IPS-15b (cell line): Measurements from ENCODE around the gene CCDC86.
A peak's percentile ranks its signal among the peaks of the same experiment; 100 is the strongest.

Experiments
- H3K27me3 ChIP-seq: one replicate; pipeline ENCODE4 v1.6.1; 2013; ENCODE audit warnings: low read length; ENCODE audit not compliant: control insufficient read depth, insufficient read depth
- H3K36me3 ChIP-seq: one replicate; pipeline ENCODE4 v1.6.1; 2013; ENCODE audit warnings: low read length; ENCODE audit not compliant: control insufficient read depth, insufficient read depth
- H3K4me1 ChIP-seq: one replicate; pipeline ENCODE4 v1.6.1; 2013; ENCODE audit warnings: mild to moderate bottlenecking, low read length; ENCODE audit not compliant: control insufficient read depth, insufficient read depth
- H3K4me3 ChIP-seq: one replicate; pipeline ENCODE4 v1.5.1; 2013; ENCODE audit warnings: low read depth, low read length
- H3K9ac ChIP-seq: one replicate; pipeline ENCODE4 v1.6.1; 2013; ENCODE audit warnings: low read depth, mild to moderate bottlenecking, low read length
- H3K9me3 ChIP-seq: one replicate; pipeline ENCODE4 v1.6.1; 2013; ENCODE audit warnings: mild to moderate bottlenecking, low read length; ENCODE audit not compliant: control insufficient read depth, insufficient read depth

CCDC86 gene

GRCh38 chr11:60847896-60848295 lies 6.0 kb downstream of the CCDC86 start:
- Histone ChIP-seq H3K4me3 (no peak overlapping the region), H3K4me1 (peaks cover 10% of the 10 kb centered on the region), H3K9me3 (no peaks in the 10 kb centered on the region), H3K27me3 (peaks cover 7% of the 10 kb centered on the region), H3K9ac (no peak overlapping the region), H3K36me3 (peaks cover 36% of the 10 kb centered on the region)

DNA sequence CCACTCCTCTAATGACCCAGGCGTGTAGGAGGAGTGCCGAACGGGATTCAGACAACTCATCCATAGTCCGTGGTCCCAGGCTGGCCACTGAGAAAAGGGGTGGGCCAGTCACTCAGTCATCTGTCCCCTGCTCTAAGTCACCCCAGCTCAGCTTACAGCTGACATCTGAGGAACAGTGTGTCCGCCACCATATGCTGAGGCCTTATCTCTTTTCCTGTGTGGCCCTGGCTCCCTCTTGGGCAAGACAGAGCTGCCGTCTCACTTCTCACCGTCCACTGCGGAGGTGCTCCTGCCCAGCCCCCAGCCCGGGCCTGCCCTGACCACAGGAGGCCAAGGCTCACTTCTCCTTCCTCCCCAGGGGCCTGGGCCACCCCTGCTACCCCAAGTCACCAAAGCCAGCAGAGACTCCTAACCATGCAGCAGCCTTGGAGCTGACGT lies 6.8 kb downstream of the CCDC86 start:
- Histone ChIP-seq H3K27me3 (peaks cover 15% of the 10 kb centered on the region), H3K9me3 (no peaks in the 10 kb centered on the region), H3K9ac (no peak overlapping the region), H3K36me3 (peaks cover 36% of the 10 kb centered on the region), H3K4me1 (peaks cover 5% of the 10 kb centered on the region), H3K4me3 (no peak overlapping the region)

DNA sequence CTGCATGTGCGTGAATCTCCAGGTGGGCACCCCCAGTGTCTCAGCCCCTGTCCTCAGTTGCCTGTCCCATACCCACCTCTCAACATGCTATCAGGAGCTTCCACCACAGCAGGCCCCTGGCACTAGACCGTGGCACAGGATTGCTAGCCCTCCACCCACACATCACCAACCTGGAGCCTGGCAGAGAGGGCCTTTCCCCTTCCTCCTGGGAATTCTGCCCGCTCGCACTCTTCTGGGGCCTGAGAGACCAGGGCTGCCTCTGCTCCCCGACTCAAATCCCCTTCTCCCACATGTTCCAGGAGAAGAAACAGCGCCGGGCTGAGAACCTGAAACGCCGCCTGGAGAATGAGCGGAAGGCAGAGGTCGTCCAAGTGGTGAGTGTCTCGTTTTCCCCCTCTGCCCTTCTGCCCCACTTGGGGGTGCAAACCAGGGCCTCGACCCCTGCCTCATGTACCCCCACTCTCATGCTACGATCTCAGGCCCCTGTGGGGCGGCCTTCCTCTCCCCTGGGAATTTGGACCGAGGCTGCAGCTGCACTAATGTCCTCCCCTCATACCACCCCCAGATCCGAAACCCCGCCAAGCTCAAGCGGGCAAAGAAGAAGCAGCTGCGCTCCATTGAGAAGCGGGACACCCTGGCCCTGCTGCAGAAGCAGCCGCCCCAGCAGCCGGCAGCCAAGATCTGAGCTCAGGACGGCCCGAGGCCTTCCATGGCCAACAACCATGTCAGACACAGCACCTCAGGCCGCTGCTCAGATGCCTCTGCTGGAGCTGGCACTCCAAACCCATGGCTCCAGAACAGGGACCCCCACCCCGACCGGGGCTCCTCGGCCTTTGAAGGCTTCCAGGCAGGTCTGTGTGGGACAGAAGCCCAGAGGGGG lies 8.0 kb downstream of the CCDC86 start:
- peaks cover 27% of the 10 kb centered on the region for H3K27me3 ChIP-seq
- H3K4me3 ChIP-seq = no peak overlapping the region
- H3K4me1 ChIP-seq = peaks cover 5% of the 10 kb centered on the region
- H3K36me3 ChIP-seq = peaks cover 36% of the 10 kb centered on the region
- H3K9ac ChIP-seq = no peak overlapping the region
- no peaks in the 10 kb centered on the region for H3K9me3 ChIP-seq

GRCh38 chr11:60851327-60852104 lies 9.6 kb downstream of the CCDC86 start:
- H3K9ac ChIP-seq = no peak overlapping the region
- peaks cover 31% of the 10 kb centered on the region for H3K27me3 ChIP-seq
- H3K4me3 ChIP-seq = peak overlapping the region; percentile 18
- peaks cover 5% of the 10 kb centered on the region for H3K4me1 ChIP-seq
- peaks cover 34% of the 10 kb centered on the region for H3K36me3 ChIP-seq
- H3K9me3 ChIP-seq = no peaks in the 10 kb centered on the region

- no peak overlapping the region for H3K9ac ChIP-seq
- H3K27me3 ChIP-seq = peaks cover 31% of the 10 kb centered on the region
- no peaks in the 10 kb centered on the region for H3K9me3 ChIP-seq
- peaks cover 32% of the 10 kb centered on the region for H3K36me3 ChIP-seq
- H3K4me1 ChIP-seq = peaks cover 5% of the 10 kb centered on the region
- peak overlapping the region; percentile 30 for H3K4me3 ChIP-seq
Measured at GRCh38 chr11:60852117-60852981, 10.4 kb downstream of the CCDC86 start.

DNA sequence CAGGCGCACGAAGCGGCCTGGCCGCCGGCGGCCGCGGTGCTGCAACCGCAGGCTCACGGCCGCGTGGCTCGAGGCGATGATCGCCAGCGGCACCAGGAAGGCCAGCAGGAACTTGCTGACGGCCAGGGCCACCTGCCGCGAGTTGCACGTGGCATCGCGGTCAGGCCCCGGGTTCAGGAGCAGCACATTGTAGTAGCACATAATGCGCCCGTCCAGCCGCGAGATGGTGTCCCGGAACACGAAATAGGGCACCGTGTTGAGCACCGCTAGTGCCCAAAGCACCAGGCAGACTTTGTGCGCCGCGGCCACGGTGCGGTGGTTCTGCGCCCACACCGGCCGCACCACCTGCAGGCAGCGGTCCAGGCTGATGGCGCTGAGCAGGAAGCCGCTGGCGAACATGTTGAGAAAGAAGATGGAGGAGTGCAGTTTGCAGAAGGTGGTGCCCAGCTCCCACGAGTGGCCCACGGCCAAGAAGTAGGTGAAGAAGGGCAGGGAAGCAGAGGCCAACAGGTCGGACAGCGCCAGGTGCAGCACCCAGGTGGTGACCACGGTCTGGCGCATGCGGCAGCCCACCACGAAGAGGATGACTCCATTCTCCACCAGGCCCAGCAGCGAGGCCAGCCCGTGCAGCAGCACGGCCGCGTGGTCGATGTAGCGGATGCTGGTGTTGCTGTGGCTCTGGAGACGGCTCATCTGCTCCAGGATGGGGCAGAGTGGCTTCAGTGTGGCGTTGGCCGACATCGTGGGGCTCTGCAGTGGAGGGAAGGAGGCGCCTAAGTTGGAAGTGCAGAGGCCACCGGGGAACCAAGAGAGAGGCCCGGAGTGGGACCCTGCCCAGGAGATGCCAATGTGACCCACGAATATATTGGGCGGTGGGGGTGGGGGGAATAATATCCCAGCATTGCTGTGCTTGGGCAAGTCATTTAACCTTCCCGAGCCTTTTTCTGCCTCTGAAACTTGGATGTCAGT lies 11.4 kb downstream of the CCDC86 start:
- H3K27me3 ChIP-seq = peaks cover 31% of the 10 kb centered on the region
- no peaks in the 10 kb centered on the region for H3K9me3 ChIP-seq
- H3K4me1 ChIP-seq = peaks cover 5% of the 10 kb centered on the region
- peaks cover 28% of the 10 kb centered on the region for H3K36me3 ChIP-seq
- peak overlapping the region; percentile 30 for H3K4me3 ChIP-seq
- H3K9ac ChIP-seq = no peak overlapping the region

DNA sequence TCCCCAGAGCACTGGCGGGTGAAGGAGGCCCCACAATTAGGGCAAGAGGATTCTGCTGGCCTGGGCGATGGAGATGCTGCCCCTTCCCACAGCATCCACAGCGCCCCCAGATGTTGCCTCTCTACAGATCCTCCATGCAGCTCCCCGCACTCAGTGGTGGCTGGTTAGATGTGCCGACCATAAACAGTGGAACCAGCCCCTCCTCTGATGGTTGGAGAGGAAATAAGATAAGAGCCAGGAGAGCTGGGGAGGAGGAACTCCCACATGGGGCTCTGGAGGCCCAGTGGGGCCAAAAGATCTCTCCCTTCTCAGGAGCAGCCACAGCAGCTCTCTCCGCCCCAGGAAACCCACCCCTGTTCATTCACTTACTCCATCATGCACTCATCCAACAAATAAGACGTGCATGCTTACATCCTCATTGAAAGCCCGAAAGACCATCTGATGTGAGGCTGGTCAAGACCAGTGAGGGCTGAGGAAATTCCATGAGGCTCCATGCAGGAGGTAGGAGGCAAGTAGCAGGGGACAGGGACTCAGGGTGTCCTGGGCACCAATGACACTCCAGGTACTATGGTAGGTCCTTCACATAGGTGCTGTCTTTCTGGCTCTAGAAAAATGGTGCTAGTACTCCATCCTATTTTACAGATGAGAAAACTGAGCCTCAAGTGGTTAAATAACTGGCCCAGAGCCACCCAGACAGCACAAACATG lies 12.4 kb downstream of the CCDC86 start:
- Histone ChIP-seq H3K9ac (no peak overlapping the region), H3K36me3 (peaks cover 18% of the 10 kb centered on the region), H3K27me3 (peaks cover 31% of the 10 kb centered on the region), H3K9me3 (no peaks in the 10 kb centered on the region), H3K4me3 (no peak overlapping the region), H3K4me1 (peaks cover 5% of the 10 kb centered on the region)

GRCh38 chr11:60854847-60855725 lies 13.2 kb downstream of the CCDC86 start:
- Histone ChIP-seq H3K4me1 (peaks cover 5% of the 10 kb centered on the region), H3K36me3 (peaks cover 10% of the 10 kb centered on the region), H3K4me3 (no peak overlapping the region), H3K9ac (no peak overlapping the region), H3K27me3 (peaks cover 31% of the 10 kb centered on the region), H3K9me3 (no peaks in the 10 kb centered on the region)

DNA sequence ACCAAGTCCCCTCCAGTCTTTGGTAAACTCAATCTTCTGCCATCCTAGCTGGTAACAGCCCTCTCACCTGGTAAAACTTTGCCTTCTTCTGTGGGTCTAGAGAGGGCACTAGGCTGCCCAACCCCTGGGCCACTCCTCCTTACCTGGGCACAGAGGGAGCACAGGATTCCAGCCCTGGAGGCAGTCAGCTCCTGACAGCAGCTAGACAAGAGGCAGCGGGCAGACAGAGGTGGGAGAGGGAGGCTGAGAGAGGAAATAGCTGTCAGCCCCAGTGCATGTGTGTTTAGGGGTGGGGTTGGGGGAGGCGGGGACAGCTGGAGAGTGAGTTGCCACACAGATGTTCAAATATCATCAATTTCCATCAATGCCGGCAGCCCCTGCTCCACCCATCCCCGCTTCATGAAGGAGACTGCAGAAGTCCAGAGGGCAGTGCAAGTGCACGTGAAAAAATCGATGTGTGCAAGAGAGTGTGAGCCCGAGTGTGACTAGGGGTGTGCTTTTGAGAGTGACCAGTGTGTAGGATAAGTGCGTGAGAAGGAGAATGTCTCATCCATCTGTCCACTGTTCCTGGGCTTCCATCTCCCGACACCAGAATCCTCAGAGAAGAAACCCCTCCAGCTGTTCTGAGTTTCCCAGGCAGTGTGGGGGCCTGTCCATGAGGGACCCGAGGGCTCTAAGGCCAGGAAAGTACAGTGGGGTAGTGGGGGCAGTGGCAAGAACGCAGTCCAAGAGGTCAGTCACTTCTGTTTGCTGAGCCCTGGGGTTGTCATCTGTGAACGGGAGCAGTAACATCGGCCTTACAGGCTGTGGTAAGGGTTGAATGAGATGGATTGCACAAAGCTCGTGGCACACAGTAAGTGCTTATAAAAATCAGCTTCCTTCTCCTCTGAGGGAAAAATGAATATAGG lies 14.1 kb downstream of the CCDC86 start, which contains the start of gene PTGDR2:
PTGDR2 (minus strand) TSS at position 225 of the 908 bp plus-strand sequence. CDS start 2,228 bp downstream, outside the sequence.
- H3K9ac ChIP-seq = no peak within 1 kb of the TSS
- H3K27me3 ChIP-seq = peaks cover 31% of the 10 kb centered on the region
- H3K4me1 ChIP-seq = peaks cover 5% of the 10 kb centered on the region
- H3K36me3 ChIP-seq = peaks cover 5% of the 10 kb centered on the region
- H3K9me3 ChIP-seq = no peaks in the 10 kb centered on the region
- H3K4me3 ChIP-seq = no peak within 1 kb of the TSS
